Adrenal gland (tissue), 12 donors: Measurements from ENCODE around the gene INS. TPM values are rescaled to one million over a fixed set of nuclear protein-coding genes. Genes with fewer than 3 reads are reported as not detected.

Source experiments
- DNase-seq, 7 donors: peaks; one replicate each; pipeline ENCODE4 v3.0.0-alpha.2; 2019 to 2020
- H3K27ac ChIP-seq, 5 donors: fragments of 200-600 bp; sonication (generic) in 4 of 5; 1 replicate in 3 of 5; 2 replicates in 2 of 5; pipeline versions ENCODE4 v1.5.1 to v1.8.0; 2016 to 2020; ENCODE audit warnings: mild to moderate bottlenecking in 1 of 5
- H3K27me3 ChIP-seq: fragments of 200-600 bp; 2 replicates; pipeline ENCODE4 v1.8.0; 2021
- H3K36me3 ChIP-seq, 2 donors: fragments of 200-600 bp; replicated peaks in 1 of 2; 1 replicate in 1 of 2; 2 replicates in 1 of 2; pipeline versions ENCODE4 v1.5.1 to v1.8.0; 2018 to 2022
- H3K4me1 ChIP-seq, 2 donors: fragments of 200-600 bp; replicated peaks in 1 of 2; 1 replicate in 1 of 2; 2 replicates in 1 of 2; pipeline versions ENCODE4 v1.5.1 to v1.8.0; 2018 to 2021
- H3K4me3 ChIP-seq, 4 donors: fragments of 200-600 bp; sonication (generic) in 3 of 4; one replicate each; pipeline ENCODE4 v1.5.1; 2016 to 2018
- H3K9me3 ChIP-seq, 3 donors: fragments of 200-600 bp; sonication (generic) in 1 of 3; replicated peaks in 1 of 3; 1 replicate in 2 of 3; 2 replicates in 1 of 3; pipeline versions ENCODE4 v1.5.1 to v1.8.0; 2016 to 2021
- POLR2A ChIP-seq, 2 donors: fragments of 450-650 bp; IDR thresholded peaks; one replicate each; pipeline ENCODE4 v1.6.1; 2017; ENCODE audit warnings: antibody characterized with exemption in 2 of 2, mild to moderate bottlenecking in 2 of 2, moderate library complexity in 1 of 2
- WGBS, 4 donors: extraction: QIAGEN DNeasy Blood & Tissue Kit in 2 of 4; methylation state at CpG; one replicate each; pipeline versions ENCODE4 v1.1.5 to v1.1.7; 2013 to 2017; 5-methylcytosine and 5-hydroxymethylcytosine counted together
- intact Hi-C, 2 donors: fragments of 100-400 bp; cut with DNase I; formaldehyde crosslinking; loops; one replicate each; pipeline versions ENCODE4 v1.14.1 to v1.15.0; 2022 to 2023
- polyA plus RNA-seq, 3 donors: library from polyadenylated mRNA; stranded (reverse); fragments of 200-250 nt in 2 of 3; fragments of 350-450 nt in 1 of 3; fragmentation: Illumina TruSeq in 1 of 3; extraction: RNeasy Lipid Tissue Mini Kit (QIAGEN cat#74804) in 1 of 3; gene quantifications; one replicate each; pipeline ENCODE4 v1.2.3, GENCODE V29; 2013 to 2014
- total RNA-seq, 9 donors: library from RNA; depleted of rRNA in 4 of 9; stranded (reverse); fragments of >200 nt in 4 of 9; fragments of 120-200 nt in 1 of 9; fragmentation: NEBNext Ultra II Directional in 1 of 9; extraction: Animal tissue kit (Norgen Biotek cat#: 25700) in 1 of 9; gene quantifications; one replicate each; pipeline versions ENCODE4 v1.1.0 to v1.2.4, GENCODE V29; 2013 to 2023
- TF ChIP-seq, protein P1 (sequence below), 6 experiments: fragments of 450-650 bp in 4 of 6; fragments of 200-600 bp in 2 of 6; sonication (generic) in 1 of 6; IDR thresholded peaks; 1 replicate in 5 of 6; 2 replicates in 1 of 6; pipeline versions ENCODE4 v1.5.1 to v1.8.0; 2016 to 2021; ENCODE audit warnings: antibody characterized with exemption in 6 of 6, mild to moderate bottlenecking in 2 of 6, moderate library complexity in 1 of 6
- donor health status: healthy with polysubstance abuse.
- donor health status: Bipolar disorder and iron deficiency.
- donor health status: DM: yes; HTN: yes; CAD: no.
- donor health status: DM: no; HTN: no; CAD: no.
- donor health status: DM: no; HTN: no; CAD: no.
- donor health status: DM: yes; HTN: yes; CAD: no.

The INS gene
- total and polyA plus RNA-seq, 12 donors = 0.72 to 45.2 (median 6.5) TPM; not detected in 8

DNA sequence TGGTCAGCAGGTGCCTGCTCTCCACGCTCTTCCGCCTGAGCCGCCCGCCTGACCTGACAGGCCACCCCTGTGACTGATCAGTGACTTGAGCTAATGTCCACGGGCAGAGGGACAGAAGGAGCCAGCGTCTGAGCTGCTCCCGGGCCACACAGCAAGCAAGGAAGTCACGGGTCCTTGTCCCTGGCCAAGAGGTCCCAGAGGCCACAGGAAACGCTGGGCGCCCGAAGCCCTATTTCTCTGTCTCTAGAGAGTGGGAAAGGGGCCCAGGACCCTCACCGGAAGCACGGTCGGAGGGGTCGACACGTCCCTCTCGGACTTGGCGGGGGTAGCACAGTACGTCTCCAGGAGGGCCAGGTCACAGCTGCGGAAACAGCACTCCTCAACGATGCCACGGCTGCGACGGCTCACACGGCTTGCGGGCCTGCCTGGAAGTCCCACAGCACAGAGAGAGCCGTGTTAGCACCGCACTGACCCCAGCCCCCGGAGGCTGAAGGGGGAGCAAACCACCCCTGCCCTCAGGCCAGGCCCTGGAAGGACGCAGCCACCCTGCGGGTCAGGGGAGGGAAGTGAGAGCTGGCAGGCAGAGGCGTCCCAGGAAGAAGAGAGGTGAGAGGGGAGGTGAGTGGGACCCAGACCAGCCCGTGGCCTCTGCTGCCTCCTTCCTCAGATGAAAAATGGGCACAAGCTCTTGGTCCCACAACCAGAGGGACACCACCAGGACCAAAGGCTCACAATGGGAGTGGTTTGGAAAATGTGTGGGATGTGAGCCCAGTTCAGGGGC lies 27.6 kb downstream of the INS start:
- TF ChIP-seq, protein P1, sequence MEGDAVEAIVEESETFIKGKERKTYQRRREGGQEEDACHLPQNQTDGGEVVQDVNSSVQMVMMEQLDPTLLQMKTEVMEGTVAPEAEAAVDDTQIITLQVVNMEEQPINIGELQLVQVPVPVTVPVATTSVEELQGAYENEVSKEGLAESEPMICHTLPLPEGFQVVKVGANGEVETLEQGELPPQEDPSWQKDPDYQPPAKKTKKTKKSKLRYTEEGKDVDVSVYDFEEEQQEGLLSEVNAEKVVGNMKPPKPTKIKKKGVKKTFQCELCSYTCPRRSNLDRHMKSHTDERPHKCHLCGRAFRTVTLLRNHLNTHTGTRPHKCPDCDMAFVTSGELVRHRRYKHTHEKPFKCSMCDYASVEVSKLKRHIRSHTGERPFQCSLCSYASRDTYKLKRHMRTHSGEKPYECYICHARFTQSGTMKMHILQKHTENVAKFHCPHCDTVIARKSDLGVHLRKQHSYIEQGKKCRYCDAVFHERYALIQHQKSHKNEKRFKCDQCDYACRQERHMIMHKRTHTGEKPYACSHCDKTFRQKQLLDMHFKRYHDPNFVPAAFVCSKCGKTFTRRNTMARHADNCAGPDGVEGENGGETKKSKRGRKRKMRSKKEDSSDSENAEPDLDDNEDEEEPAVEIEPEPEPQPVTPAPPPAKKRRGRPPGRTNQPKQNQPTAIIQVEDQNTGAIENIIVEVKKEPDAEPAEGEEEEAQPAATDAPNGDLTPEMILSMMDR (IDR thresholded peaks at IDR 0.05) = no peak
- no peak for TF ChIP-seq POLR2A (IDR thresholded peaks at IDR 0.05)
- Histone ChIP-seq H3K4me1 (no peaks in the 10 kb centered on the region), H3K9me3 (no peaks in the 10 kb centered on the region), H3K27me3 (peaks cover 28% of the 10 kb centered on the region), H3K36me3 (no peaks in the 10 kb centered on the region), H3K27ac (no peak overlapping the region), H3K4me3 (no peak overlapping the region)
- DNase-seq = peak in 1 of 7 donors; percentile 49
- 35 to 46% (median 42%) methylated on average over 9 to 33 of the region's 33 CpGs for WGBS, 4 donors
- intact Hi-C loops = no loop called here

GRCh38 chr11:2132874-2133240 lies 28.2 kb downstream of the INS start:
- H3K27me3 ChIP-seq = peaks cover 27% of the 10 kb centered on the region
- intact Hi-C loops = no loop called here
- 41 to 67% (median 56%) methylated on average over 7 to 24 of the region's 24 CpGs for WGBS, 4 donors
- H3K4me1 ChIP-seq = no peaks in the 10 kb centered on the region
- no peaks in the 10 kb centered on the region for H3K9me3 ChIP-seq
- peak in 1 of 7 donors; percentile 52 for DNase-seq
- no peak for TF ChIP-seq POLR2A (IDR thresholded peaks at IDR 0.05)
- TF ChIP-seq, protein P1 (IDR thresholded peaks at IDR 0.05) = no peak
- no peak overlapping the region for H3K27ac ChIP-seq
- no peaks in the 10 kb centered on the region for H3K36me3 ChIP-seq
- H3K4me3 ChIP-seq = no peak overlapping the region

- H3K27me3 ChIP-seq = peaks cover 22% of the 10 kb centered on the region
- H3K36me3 ChIP-seq = no peaks in the 10 kb centered on the region
- DNase-seq = no peak
- H3K9me3 ChIP-seq = no peaks in the 10 kb centered on the region
- TF ChIP-seq, protein P1 (IDR thresholded peaks at IDR 0.05) = no peak
- TF ChIP-seq POLR2A (IDR thresholded peaks at IDR 0.05) = no peak
- no peaks in the 10 kb centered on the region for H3K4me1 ChIP-seq
- no peak overlapping the region for H3K27ac ChIP-seq
- H3K4me3 ChIP-seq = no peak overlapping the region
- 67 to 78% (median 72%) methylated on average over 6 of the region's 6 CpGs for WGBS, 4 donors
- intact Hi-C loops = no loop called here
Observed at GRCh38 chr11:2132246-2132645, 28.8 kb downstream of the INS start.

DNA sequence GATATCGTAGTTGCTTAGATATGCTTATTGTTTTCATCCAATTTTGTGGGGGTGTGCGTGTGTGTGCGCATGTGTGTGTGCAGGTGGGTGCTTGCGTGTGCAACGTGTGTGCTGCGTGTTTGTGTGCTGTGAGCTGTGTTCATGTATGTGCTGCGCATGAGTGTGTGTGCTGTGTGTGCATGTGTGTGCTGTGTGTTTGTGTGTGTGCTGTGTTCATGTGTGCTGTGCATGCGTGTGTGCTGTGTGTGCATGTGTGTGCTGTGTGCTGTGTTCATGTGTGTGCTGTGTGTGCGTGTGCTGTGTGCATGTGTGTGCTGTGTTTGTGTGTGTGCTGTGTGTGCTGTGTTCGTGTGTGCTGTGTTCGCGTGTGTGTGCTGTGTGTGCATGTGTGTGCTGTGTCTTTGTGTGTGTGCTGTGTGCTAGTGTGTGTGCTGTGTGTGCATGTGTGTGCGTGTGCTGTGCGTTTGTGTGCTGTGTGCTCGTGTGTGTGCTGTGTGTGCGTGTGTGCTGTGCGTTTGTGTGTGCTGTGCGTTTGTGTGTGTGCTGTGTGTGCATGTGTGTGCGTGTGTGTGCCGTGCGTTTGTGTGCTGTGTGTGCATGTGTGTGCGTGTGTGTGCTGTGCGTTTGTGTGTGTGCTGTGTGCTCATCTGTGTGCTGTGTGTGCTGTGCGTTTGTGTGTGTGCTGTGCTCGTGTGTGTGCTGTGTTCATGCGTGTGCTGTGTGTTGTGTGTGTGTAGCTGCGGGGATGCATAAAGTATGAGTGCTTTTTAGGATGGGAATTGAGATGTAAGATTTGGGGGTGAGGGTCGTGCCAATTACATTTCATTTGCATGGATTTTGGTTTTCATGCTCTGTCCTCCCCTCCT lies 29.4 kb downstream of the INS start:
- peaks cover 22% of the 10 kb centered on the region for H3K27me3 ChIP-seq
- intact Hi-C loops = no loop called here
- H3K27ac ChIP-seq = no peak overlapping the region
- H3K36me3 ChIP-seq = no peaks in the 10 kb centered on the region
- TF ChIP-seq, protein P1 (IDR thresholded peaks at IDR 0.05) = no peak
- TF ChIP-seq POLR2A (IDR thresholded peaks at IDR 0.05) = no peak
- no peak overlapping the region for H3K4me3 ChIP-seq
- 72 to 79% (median 74%) methylated on average over 23 to 28 of the region's 28 CpGs for WGBS, 4 donors
- no peak for DNase-seq
- H3K4me1 ChIP-seq = no peaks in the 10 kb centered on the region
- no peaks in the 10 kb centered on the region for H3K9me3 ChIP-seq
